Ramos (cell line): ENCODE data around the gene IGFBP5.

Experiments
- in situ Hi-C: fragments of 300-500 bp; cut with MboI; formaldehyde crosslinking; loops from one replicate; pipeline ENCODE4 v1.14.3; 2022; ENCODE audit warnings: low sequenced_read_pairs; ENCODE audit not compliant: unreplicated experiment

Gene IGFBP5

GRCh38 chr2:216672466-216672865, 22.9 kb downstream of the IGFBP5 start:
- in situ Hi-C loops: loop anchor here (25.0 kb wide), 1 partner anchor 460 kb away; no protein-coding TSS in a partner anchor

GRCh38 chr2:216671791-216672343, 23.5 kb downstream of the IGFBP5 start:
- in situ Hi-C loops: loop anchor here (25.0 kb wide), 1 partner anchor 460 kb away; no protein-coding TSS in a partner anchor

DNA sequence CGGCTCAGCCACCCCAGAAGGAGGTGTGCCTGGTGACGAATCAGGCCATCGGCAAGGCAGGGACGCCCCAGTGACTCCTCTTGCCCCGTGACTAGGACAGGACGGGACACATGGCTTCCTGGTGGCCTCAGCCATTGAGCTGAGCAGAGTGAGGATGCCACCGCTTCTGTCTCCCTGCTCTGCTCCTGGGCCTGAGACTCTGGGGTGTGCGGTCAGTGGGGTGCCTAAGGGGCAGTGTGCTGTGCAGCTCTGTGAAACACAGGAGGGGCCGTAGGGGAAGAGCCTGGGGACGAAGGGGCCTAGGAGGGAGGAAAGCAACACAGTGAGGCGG, 24.3 kb downstream of the IGFBP5 start:
- in situ Hi-C loops: loop anchor here (25.0 kb wide), 1 partner anchor 459 kb away; no protein-coding TSS in a partner anchor

GRCh38 chr2:216670266-216671080, 24.9 kb downstream of the IGFBP5 start:
- in situ Hi-C loops: loop anchor here (25.0 kb wide), 1 partner anchor 458 kb away; no protein-coding TSS in a partner anchor

GRCh38 chr2:216666461-216667233, 28.7 kb downstream of the IGFBP5 start:
- in situ Hi-C loops: loop anchor here (5.0 to 25.0 kb wide), 3 partner anchors 149 to 632 kb away; no protein-coding TSS in a partner anchor

- in situ Hi-C loops: loop anchor here (5.0 to 25.0 kb wide), 3 partner anchors 148 to 631 kb away; no protein-coding TSS in a partner anchor
These were observed 29.6 kb downstream of the IGFBP5 start for GRCh38 chr2:216665717-216666116.

- in situ Hi-C loops: loop anchor here (5.0 to 25.0 kb wide), 3 partner anchors 148 to 630 kb away; no protein-coding TSS in a partner anchor
These were observed 30.1 kb downstream of the IGFBP5 start for GRCh38 chr2:216665242-216665641.

GRCh38 chr2:216664593-216665034, 30.7 kb downstream of the IGFBP5 start:
- in situ Hi-C loops: loop anchor here (5.0 to 25.0 kb wide), 3 partner anchors 147 to 630 kb away; no protein-coding TSS in a partner anchor

DNA sequence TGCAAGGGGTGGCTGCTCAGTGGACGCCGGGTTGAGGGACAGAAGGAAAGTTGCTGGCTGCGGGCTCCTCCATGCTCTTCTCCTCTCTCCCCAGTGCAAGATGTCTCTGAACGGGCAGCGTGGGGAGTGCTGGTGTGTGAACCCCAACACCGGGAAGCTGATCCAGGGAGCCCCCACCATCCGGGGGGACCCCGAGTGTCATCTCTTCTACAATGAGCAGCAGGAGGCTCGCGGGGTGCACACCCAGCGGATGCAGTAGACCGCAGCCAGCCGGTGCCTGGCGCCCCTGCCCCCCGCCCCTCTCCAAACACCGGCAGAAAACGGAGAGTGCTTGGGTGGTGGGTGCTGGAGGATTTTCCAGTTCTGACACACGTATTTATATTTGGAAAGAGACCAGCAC, 31.5 kb downstream of the IGFBP5 start:
- in situ Hi-C loops: loop anchor here (10.0 to 25.0 kb wide), 2 partner anchors 452 to 629 kb away; no protein-coding TSS in a partner anchor

DNA sequence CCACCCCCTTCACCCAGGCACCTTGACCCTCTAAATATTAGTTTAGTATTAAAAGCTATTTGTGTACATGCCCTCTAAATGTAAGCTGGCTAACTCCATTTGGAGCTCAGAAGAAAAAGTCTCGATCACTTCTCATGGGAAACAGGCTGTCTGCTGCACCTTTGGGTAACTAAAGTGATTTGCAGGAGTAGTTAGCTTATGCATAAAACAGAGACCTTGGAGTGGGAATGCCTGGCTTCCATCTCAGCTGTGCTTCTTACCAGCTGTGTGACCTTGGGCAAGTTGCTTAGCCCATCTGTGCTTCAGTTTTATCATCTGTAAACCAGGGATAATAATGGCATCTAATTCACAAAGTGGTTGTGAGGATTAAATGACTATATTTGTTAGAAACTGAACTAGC, 32.2 kb downstream of the IGFBP5 start:
- in situ Hi-C loops: loop anchor here (10.0 to 25.0 kb wide), 2 partner anchors 451 to 628 kb away; no protein-coding TSS in a partner anchor

- in situ Hi-C loops: loop anchor here (10.0 to 25.0 kb wide), 2 partner anchors 450 to 627 kb away; no protein-coding TSS in a partner anchor
These were observed 33.5 kb downstream of the IGFBP5 start for GRCh38 chr2:216661639-216662375.

DNA sequence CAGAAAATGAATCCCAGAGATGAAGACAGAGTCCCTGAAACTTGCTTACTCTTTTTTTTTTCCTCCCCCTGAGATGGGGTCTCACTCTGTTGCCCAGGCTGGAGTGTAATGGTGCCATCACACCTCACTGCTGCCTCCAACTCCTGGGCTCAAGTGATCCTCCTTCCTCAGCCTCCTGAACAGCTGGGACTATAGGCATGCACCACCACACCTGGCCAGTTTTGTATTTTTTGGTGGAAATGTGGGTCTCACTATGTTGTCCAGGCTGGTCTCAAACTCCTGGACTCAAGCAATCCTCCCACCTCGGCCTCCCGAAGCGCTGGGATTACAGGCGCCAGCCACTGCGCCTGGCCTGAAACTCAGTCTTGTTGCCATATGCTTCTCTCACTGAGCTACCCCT, 34.3 kb downstream of the IGFBP5 start:
- in situ Hi-C loops: loop anchor here (10.0 to 25.0 kb wide), 2 partner anchors 449 to 626 kb away; no protein-coding TSS in a partner anchor

DNA sequence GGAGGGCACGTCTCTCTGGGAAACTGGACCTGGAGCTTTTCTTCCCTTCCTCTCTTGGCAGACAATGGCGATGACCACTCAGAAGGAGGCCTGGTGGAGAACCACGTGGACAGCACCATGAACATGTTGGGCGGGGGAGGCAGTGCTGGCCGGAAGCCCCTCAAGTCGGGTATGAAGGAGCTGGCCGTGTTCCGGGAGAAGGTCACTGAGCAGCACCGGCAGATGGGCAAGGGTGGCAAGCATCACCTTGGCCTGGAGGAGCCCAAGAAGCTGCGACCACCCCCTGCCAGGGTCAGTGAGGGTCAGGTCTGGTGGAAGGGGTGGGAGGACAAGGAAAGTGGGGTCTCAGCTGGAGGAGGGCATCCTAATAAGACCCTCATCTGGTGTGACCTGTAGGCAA, 34.9 kb downstream of the IGFBP5 start:
- in situ Hi-C loops: loop anchor here (10.0 to 25.0 kb wide), 2 partner anchors 448 to 626 kb away; no protein-coding TSS in a partner anchor

DNA sequence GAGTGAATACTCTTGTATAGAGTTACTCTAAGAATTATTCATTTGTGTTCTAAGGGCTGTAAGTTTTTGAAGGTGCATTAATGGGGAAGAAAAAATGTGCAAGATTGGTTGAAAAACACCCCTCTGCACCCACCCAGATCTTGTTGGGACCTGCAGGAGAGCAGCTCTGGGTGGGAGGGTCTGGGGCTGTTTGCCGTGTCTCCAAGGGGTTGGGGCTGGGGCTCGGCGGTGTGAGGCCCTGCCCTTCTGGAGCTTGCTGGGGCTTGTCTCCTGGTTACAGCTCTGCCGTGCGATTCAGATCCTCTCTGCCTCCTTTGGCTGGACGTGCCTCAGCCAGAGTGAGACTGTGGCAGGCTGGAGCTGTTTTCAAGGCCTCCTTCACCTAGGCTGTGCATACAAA, 36.1 kb downstream of the IGFBP5 start:
- in situ Hi-C loops: loop anchor here (25.0 kb wide), 1 partner anchor 447 kb away; no protein-coding TSS in a partner anchor

GRCh38 chr2:216658757-216659156, 36.6 kb downstream of the IGFBP5 start:
- in situ Hi-C loops: loop anchor here (25.0 kb wide), 1 partner anchor 446 kb away; no protein-coding TSS in a partner anchor

GRCh38 chr2:216657980-216658379, 37.4 kb downstream of the IGFBP5 start:
- in situ Hi-C loops: loop anchor here (25.0 kb wide), 1 partner anchor 446 kb away; no protein-coding TSS in a partner anchor

DNA sequence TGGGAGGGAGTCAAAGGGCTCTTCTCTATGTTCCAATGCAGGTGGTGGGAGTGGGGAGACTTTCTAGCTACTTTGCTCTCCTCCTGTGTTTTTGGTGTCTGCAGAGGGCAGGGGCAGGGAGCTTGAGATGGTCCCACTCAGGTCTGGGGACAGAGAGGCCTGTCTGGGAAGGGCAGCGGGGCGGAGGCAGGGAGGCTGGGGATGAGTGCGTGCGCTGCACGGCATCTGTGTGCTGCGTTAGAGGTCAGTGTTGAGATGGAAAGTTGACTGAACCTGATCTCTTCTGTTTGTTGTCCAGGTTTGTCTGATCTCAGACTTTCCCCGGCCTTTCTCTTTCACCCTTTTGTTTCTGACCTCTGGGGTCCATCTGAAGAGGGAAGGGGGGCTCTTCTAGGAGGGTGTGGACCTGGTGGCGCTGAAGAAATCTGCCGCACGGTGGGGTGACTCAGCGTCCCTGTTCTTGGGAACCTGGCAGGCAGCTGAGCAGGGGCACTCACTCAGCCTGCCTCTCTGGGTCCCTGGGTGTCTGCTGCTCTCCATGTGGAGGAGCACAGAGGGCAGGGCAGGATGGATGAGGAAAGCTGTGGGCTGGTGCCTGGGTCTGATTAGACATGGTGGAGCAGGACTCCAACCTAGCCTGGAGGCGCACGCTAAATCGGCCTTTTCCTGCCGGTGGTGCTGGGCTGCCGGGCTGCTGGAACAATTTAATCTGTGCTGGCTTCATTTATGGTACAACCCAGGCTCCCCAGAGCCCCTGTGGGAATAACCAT, 38.1 kb downstream of the IGFBP5 start:
- in situ Hi-C loops: loop anchor here (25.0 kb wide), 1 partner anchor 445 kb away; no protein-coding TSS in a partner anchor

DNA sequence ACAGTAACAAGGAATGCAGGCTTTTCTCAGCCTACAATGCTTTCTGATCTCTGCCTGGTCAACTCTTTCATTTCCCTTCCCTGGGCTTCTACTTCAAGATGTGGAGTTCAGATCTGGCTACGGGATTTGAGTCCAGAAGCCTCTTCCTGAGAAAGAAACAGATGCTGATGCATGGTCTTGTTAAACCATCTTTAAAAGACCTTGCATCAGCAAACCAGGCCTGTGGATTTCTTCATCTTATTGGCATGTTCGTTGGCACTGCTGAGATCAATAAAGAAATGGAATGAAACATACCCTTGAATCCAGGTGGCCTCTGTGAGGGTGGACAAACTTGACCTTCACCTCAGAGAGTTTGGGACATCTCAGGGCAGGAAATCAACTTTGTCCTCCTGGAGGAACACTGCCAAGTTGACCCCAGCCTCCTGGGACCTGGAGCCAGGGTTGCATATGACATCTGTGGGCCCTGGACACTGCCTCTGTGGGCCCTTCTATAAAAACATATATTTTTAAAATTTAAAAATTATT, 40.8 kb downstream of the IGFBP5 start:
- in situ Hi-C loops: loop anchor here (25.0 kb wide), 1 partner anchor 442 kb away; no protein-coding TSS in a partner anchor
